Smooth muscle cell of the brain vasculature (primary cell): ENCODE results near the gene AP3D1.
"Not testable (repeated sequence)": the region's sequence is repeated elsewhere in the genome, so short reads cannot be mapped to it uniquely, and the experiment has no call there.

Experiments
- DNase-seq: peaks from one replicate; pipeline ENCODE4 v3.0.0-alpha.2; 2012; ENCODE audit warnings: low read depth, low spot score

The AP3D1 gene

DNA sequence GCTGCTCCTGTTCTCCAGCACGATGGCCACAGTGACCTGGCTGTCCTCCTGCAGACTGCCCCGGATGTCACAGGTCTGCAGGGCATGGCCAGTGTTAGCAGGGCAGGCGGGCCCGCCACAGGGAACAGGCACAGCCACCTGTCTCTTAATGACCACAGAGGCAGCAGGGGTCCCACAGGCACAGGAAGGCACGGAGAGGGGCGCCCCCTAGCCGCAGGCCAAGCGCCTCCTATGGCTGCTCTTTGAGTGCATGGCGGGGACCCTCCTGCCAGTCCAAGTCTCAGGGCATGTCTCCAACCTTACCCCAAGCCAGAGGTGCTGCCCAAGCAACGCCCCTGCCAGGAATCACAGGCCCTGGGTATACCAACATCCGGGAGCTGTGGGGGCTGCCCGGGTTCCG is 40.5 kb downstream of the AP3D1 start:
- no peak for DNase-seq

DNA sequence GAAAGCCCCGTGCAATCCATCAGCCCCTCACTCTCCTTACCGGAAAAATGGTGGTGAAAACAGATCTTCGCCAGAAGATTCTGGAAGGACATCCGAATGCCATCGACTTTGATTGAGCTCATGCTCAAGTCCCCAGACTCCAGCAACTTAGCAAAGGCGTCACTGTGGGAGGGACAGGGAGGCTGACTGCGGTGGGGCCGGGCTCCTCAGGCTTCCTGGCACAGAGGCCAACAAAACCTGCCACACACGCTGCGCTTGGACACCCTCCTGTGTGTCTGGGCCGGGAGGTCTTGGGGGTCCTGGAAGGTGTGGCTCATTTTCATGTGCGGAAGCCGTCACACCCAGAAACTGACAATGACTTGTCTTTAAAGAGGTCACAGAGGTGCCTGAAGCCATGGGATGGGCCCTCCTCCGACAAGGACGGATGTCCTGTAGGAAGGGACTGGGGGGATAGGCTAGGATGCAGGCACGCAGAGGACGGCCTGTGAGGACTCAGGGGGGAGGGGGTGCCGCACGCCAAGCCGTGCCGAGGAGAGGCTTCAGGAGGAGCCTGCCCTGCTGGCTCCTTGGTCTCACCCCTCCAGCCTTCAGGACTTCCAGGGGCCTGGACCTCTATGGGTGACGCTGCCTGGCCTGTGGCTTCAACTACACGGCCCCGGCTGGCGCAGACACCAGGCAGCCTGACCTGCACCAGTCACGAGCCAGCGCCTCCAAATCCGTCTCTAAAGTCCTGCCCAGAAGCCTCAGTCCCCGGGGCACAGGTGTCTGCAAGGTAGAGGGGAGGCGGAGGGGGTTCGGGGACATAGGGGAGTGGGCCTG is 42.1 kb downstream of the AP3D1 start:
- no peak for DNase-seq

DNA sequence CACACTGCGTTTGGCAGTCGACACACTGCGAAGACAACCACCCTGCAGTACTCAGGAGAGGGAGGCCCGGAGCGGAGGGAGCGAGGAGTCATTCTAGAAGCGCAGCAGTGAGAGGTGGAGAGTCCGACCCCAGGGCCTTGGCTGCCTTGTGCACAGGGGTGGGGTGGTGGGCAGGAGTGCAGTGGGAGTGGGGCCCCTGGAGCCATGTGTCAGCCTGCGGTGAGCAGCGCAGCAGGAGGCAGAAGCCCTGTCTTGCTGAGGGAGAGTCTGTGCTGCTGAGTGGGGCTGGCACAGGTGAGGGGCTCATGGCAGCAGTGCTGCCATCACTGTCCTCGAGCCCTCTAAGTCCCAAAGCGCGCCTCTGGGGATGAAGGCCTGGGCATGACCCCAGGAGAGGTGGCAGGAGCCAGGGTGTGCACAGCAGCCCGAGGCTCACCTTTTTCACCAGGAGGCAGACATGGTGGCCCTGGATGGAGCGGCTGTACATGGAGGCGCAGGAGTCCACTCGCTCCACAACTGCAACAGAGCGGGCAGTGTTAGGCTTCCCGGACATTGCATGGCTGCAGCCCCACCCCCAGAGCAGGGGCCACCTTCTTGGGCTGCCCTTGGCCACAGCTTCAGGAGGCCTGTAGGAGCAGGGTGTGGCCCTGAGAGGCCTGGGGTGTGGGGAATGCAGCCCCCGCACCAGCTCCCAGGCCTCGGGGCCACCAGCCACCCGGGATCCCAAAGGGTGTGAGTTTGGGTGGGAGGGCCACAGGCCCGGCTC is 42.9 kb downstream of the AP3D1 start:
- no peak for DNase-seq

GRCh38 chr19:2103045-2103707 is 48.2 kb downstream of the AP3D1 start:
- no peak for DNase-seq

- no peak for DNase-seq
These were observed 49.7 kb downstream of the AP3D1 start for GRCh38 chr19:2101417-2102335.

DNA sequence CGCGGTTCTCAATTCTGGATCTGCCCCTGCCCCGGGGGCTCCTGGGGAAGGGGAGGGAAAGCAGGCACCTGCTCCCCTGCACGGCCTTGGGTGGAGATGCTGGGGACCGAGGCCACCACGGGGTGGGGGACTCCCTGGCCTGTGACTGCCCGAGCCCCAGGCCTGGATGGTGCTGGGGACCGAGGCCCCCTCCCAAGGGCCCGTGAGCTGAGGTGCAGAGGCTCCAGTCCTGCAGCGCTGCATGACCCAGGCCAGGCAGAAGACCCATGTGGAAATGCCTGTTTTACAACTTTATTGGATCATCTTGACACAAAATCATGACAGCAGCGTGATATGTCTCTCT is 50.7 kb downstream of the AP3D1 start:
- no peak for DNase-seq

GRCh38 chr19:2099937-2100718 is 51.2 kb downstream of the AP3D1 start:
- DNase-seq, result no peak

DNA sequence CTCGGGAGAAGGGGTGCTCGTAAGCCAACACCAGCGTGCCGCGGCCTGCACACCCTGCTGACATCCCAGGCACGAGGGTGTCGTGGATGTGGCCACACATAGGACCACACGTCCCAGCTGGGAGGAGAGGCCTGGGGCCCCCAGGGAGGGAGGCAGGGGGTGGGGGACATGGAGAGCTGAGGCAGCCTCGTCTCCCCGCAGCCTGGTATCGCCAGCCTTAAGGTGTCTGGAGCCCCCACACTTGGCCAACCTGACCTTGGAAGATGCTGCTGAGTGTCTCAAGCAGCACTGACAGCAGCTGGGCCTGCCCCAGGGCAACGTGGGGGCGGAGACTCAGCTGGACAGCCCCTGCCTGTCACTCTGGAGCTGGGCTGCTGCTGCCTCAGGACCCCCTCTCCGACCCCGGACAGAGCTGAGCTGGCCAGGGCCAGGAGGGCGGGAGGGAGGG is 52.3 kb downstream of the AP3D1 start:
- DNase-seq, result no peak

GRCh38 chr19:2097886-2098327 is 53.5 kb downstream of the AP3D1 start:
- no peak for DNase-seq

DNA sequence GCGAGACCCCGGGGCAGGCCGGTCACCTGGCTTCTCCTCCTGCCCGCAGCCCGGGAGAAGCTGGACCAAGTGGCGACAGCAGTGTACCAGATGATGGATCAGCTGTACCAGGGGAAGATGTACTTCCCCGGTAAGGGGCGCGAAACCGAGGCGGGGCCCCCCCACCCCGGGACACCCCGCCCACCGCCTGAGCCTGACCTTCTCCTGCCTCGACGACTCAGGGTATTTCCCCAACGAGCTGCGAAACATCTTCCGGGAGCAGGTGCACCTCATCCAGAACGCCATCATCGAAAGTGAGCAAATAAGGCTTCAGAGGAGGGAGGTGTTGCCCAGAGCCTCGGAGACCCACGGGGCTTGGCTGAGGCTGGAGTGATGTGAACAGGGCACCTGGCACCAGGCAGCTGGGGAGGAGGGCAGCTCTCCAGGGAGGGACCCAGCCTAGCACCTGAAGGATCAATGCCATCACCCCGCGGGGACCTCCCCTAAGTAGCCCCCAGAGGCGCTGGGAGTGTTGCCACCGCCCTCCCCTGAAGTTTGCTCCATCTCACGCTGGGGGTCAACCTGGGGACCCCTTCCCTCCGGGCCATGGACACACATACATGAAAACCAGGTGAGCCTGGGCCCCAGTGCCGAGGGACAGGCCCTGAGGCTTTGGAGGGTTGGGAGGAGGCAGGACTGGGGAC is 54.0 kb downstream of the AP3D1 start:
- DNase-seq, result no peak

- peak; percentile 85 for DNase-seq
These were observed 54.7 kb downstream of the AP3D1 start, which contains the start of gene IZUMO4 for GRCh38 chr19:2096480-2097202. IZUMO4 (plus strand) TSS chr19:2096915; CDS start chr19:2096946, 31 bp downstream.

DNA sequence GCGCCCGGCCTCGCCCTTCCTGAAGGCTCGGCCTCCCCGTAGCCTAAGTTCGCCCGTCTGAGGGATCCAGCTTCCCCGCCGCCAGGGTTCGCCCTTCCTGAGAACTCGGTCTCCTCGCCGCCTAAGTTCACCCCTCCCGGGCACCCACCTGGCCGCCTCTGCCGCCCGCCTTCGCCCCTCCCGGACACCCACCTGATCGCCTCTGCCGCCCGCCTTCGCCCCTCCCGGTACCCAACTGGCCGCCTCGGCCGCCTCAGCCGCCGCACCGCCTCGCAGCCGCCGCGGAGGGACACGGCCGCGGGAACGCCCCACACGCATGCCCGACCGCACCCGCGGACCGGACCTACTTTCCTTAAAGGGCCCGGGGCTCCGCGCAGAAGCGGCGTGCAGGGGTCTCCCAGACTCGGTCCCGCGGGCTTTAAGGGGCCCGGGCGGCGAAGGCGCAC is 55.3 kb downstream of the AP3D1 start, which contains the start of gene MOB3A:
TSS of gene MOB3A (minus strand) at position 293 of the 446 bp plus-strand sequence. CDS start 17,766 bp downstream, outside the sequence.
- peak; percentile 85 for DNase-seq

- DNase-seq, result not testable (repeated sequence)
These were observed 59.3 kb downstream of the AP3D1 start for GRCh38 chr19:2091926-2092525.

DNA sequence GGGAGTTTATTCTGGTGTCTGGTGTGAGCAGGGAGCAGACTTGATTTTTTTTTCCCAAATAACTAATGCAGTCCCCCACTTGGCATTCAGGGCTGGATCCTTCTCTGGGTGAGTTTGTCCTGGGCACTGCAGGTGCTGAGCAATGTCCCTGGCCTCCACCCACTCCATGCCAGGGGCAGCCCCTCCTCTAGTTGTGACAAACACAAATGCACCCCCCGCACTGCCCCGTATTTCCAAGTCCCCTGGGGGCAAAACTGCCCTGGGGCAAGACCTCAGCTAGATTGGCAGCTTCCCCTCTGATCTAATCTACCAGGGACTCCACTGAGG is 61.7 kb downstream of the AP3D1 start:
- DNase-seq, result no peak

DNA sequence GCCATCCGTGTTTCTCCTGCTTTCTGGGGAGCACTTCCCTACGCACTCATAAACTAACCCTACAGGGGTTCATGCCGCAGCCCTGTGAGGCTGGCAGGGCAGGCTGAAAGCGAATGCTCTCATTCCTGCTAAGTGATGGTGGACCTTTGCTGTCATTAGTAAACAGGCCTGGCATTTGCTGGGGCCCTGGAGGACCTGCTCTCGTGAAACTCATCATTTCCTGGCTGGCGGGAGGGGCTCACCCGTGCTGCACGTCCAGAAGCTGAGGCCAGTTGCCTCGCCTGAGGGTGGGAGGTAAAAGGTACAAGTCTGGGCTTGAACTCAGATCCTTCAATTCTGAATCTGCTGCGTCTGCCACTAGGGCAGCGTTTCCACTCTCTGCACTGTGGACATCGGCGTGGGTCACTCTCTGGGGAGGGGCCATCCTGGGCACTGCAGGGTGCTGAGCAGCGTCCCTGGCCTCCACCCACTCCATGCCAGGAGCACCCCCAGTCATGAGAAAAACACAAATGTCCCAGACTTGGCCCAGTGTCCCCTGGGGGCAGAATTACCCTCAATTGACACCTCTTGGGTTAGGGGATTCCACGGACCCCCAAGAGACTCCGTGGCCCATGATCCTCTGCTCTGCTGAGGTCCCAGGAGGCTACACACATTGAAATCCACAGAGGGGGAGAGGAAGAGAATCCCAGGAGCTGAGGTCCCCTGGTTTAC is 62.2 kb downstream of the AP3D1 start:
- no peak for DNase-seq

DNA sequence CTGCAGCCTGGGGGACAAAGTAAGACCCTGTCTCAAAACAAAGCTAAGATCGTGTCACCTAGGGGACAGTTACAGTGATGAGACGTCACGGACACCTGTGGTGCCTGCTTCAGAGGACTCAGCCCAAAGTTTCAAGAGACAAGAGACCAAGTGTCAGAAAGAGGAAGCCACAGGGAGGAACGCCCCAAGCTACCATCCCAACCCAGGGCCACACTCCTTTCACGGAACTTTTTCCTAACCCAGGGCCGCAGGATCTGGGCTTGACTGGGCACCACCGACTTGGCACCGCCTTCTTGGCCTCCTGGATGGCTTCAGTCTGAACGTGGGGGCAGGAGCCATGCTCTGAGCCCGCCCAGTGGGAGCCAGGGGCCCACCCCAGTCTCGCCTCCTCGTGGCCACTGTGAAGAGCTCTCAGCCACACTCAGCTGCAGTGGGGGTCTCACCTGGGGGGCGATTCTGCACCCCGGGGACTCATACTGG is 63.7 kb downstream of the AP3D1 start:
- DNase-seq, result no peak

DNA sequence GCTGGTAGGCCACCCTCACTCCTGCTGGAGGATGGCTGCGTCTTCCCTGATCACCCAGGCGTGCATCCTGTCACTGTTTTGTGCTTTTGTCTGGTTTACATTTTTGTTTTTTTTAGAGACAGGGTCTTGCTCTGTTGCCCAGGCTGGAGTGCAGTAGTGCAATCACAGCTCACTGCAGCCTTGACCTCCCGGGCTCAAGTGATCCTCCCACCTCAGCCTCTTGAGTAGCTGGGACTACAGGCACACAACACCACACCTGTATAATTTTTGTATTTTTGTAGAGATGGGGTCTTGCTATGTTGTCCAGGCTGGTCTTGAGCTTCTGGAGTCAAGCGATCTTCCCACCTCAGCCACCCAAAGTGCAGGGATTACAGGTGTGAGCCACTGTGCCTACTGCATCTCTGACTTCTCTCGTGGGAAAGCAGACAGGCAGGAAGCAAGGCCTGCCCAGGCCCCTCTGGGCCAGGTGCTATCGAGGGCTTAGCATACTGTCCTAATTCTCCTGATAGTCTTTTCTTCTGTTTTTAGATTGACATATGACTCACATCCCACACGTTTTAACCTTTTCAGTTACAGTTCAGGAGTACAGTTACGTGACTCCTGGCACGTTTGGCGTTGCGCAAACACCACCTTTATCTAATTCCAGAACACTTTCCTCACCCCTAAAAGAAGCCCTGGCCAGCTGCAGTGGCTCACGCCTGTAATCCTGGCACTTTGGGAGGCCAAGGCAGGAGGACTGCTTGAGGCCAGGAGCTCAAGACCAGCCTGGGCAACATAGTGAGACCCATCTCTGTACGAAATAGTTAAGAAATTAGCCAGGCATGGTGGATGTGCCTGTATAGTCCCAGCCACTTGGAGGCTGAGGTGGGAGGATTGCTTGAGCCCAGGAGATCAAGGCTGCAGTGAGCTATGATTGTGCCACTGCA is 64.4 kb downstream of the AP3D1 start:
- DNase-seq, result not testable (repeated sequence)
